HepG2 (cell line): ENCODE measurements around the gene VPS29. TPM values are rescaled to one million over a fixed set of nuclear protein-coding genes. Genes with fewer than 3 reads are reported as not detected.
"Not testable (repeated sequence)": the region's sequence is repeated elsewhere in the genome, so short reads cannot be mapped to it uniquely, and the experiment has no call there.

Experiments
- ATAC-seq: fragments of 200-7000 bp; cut with Tn5 transposase; 3 replicates; pipeline ENCODE4 v1.9.1; 2020; ENCODE audit warnings: mild to moderate bottlenecking, moderate library complexity
- BruUV-seq: library from RNA; stranded (reverse); fragments of 400-500 nt; replicated peaks from 2 replicates; lab custom pipeline; 2021; lab: Mats Ljungman, UMichigan
- CTCF ChIA-PET: fragments of 300-600 bp; formaldehyde crosslinking; extraction: SDS; loops from one replicate; lab custom pipeline; 2021; ENCODE audit warnings: low total read pairs, inconsistent platforms, low intra/inter-chr PET ratio; lab: Yijun Ruan, JAX
- POLR2A ChIA-PET: fragments of 350-600 bp; sonication (Branson Sonifier 250); formaldehyde crosslinking; loops from one replicate; lab custom pipeline; 2020; ENCODE audit warnings: antibody characterized with exemption, inconsistent platforms; lab: Yijun Ruan, JAX
- DNase-seq: peaks from one replicate; pipeline ENCODE4 v3.0.0-alpha.2; 2015; ENCODE audit warnings: low spot score
- FAIRE-seq: peaks from 3 replicates; lab custom pipeline; 2011; peaks lifted over from hg19 to GRCh38; lab: Jason Lieb, UNC
- H2AFZ ChIP-seq: one replicate; pipeline ENCODE4 v1.6.1; 2011; ENCODE audit warnings: low read length, inconsistent platforms
- H3K27ac ChIP-seq: fragments of 300-600 bp; 3 replicates; pipeline ENCODE4 v1.8.0; 2011; ENCODE audit warnings: mixed run types, mild to moderate bottlenecking, mixed read lengths, low read length, inconsistent platforms; ENCODE audit not compliant: insufficient read depth; ENCODE audit errors: extremely low read length
- H3K27me3 ChIP-seq, 2 experiments: fragments of 200-600 bp in 1 of 2; 2 replicates in 1 of 2; 3 replicates in 1 of 2; pipeline versions ENCODE4 v1.6.0 to v1.8.0; 2011; ENCODE audit warnings: low read length in 2 of 2, mild to moderate bottlenecking in 2 of 2, moderate library complexity in 2 of 2, inconsistent platforms in 1 of 2; ENCODE audit not compliant: insufficient read depth in 2 of 2, control insufficient read depth in 1 of 2
- H3K36me3 ChIP-seq, 2 experiments: fragments of 200-600 bp in 1 of 2; replicated peaks in 1 of 2; 2 replicates in 1 of 2; 3 replicates in 1 of 2; pipeline versions ENCODE4 v1.5.1 to v1.8.0; 2011; ENCODE audit warnings: low read length in 2 of 2, inconsistent platforms in 1 of 2; ENCODE audit not compliant: insufficient read depth in 2 of 2, control insufficient read depth in 1 of 2
- H3K4me1 ChIP-seq: 2 replicates; pipeline ENCODE4 v1.5.1; 2012; ENCODE audit warnings: low read length, inconsistent platforms; ENCODE audit not compliant: insufficient read depth
- H3K4me2 ChIP-seq: 2 replicates; pipeline ENCODE4 v1.6.0; 2011; ENCODE audit warnings: low read depth, low read length, inconsistent platforms
- H3K4me3 ChIP-seq, 3 experiments: fragments of 200-600 bp in 1 of 3; sonication (generic), shearing (Covaris generic) in 1 of 3; replicated peaks in 1 of 3; 2 replicates each; pipeline ENCODE4 v1.5.1; 2011 to 2016; ENCODE audit warnings: low read length in 3 of 3, inconsistent platforms in 2 of 3, low read depth in 2 of 3, mild to moderate bottlenecking in 2 of 3, control low read depth in 1 of 3, mixed read lengths in 1 of 3; ENCODE audit not compliant: insufficient read depth in 1 of 3
- H3K79me2 ChIP-seq: one replicate; pipeline ENCODE4 v1.6.1; 2011; ENCODE audit warnings: low read length, inconsistent platforms; ENCODE audit not compliant: insufficient read depth
- H3K9ac ChIP-seq: 2 replicates; pipeline ENCODE4 v1.6.0; 2011; ENCODE audit warnings: mild to moderate bottlenecking, low read depth, low read length, inconsistent platforms; ENCODE audit not compliant: insufficient read depth
- H3K9me3 ChIP-seq: 2 replicates; pipeline ENCODE4 v1.5.1; 2012; ENCODE audit warnings: mild to moderate bottlenecking, low read length
- H4K20me1 ChIP-seq: 2 replicates; pipeline ENCODE4 v1.6.0; 2011; ENCODE audit warnings: inconsistent platforms, mild to moderate bottlenecking, low read length, moderate library complexity; ENCODE audit not compliant: insufficient read depth
- DNMT1 ChIP-seq: sonication (generic); formaldehyde crosslinking; IDR thresholded peaks from 2 replicates; pipeline ENCODE4 v1.5.1; 2020; ENCODE audit warnings: mild to moderate bottlenecking, missing genetic modification reagents
- ELK4 ChIP-seq: sonication (generic); formaldehyde crosslinking; IDR thresholded peaks from 2 replicates; pipeline ENCODE4 v1.9.0; 2021; ENCODE audit warnings: missing genetic modification reagents, borderline replicate concordance
- FOXK2 ChIP-seq: fragments of 450-650 bp; IDR thresholded peaks from 2 replicates; pipeline ENCODE4 v1.6.1; 2016
- GATAD2A ChIP-seq: IDR thresholded peaks from 2 replicates; pipeline ENCODE4 v1.6.1; 2016
- GTF2F1 ChIP-seq: fragments of 150-350 bp; IDR thresholded peaks from 2 replicates; pipeline ENCODE4 v1.6.1; 2014; ENCODE audit warnings: low read length
- IRX3 ChIP-seq: sonication (generic); formaldehyde crosslinking; IDR thresholded peaks from 2 replicates; pipeline ENCODE4 v1.8.1; 2023; ENCODE audit warnings: mild to moderate bottlenecking, low read depth, missing genetic modification reagents, borderline replicate concordance
- RELA ChIP-seq: sonication (generic); formaldehyde crosslinking; IDR thresholded peaks from 2 replicates; pipeline ENCODE4 v1.4.0; 2020; ENCODE audit warnings: missing genetic modification reagents
- SOX6 ChIP-seq, 2 experiments: fragments of 450-650 bp in 1 of 2; sonication (generic) in 1 of 2; formaldehyde crosslinking in 1 of 2; IDR thresholded peaks; 2 replicates each; pipeline versions ENCODE4 v1.4.0 to v1.6.1; 2017 to 2020; ENCODE audit warnings: antibody characterized with exemption in 1 of 2, mild to moderate bottlenecking in 1 of 2, missing genetic modification reagents in 1 of 2
- ZNF274 ChIP-seq: sonication (generic); formaldehyde crosslinking; IDR thresholded peaks from 2 replicates; pipeline ENCODE4 v1.5.1; 2020; ENCODE audit warnings: mild to moderate bottlenecking, missing genetic modification reagents
- ZNF430 ChIP-seq: sonication (generic); formaldehyde crosslinking; IDR thresholded peaks from 2 replicates; pipeline ENCODE4 v1.9.0; 2021; ENCODE audit warnings: mild to moderate bottlenecking, missing genetic modification reagents
- ZNF503 ChIP-seq: sonication (generic); formaldehyde crosslinking; IDR thresholded peaks from 2 replicates; pipeline ENCODE4 v1.4.0; 2020; ENCODE audit warnings: missing genetic modification reagents
- WGBS: methylation state at CpG from one replicate; pipeline ENCODE4 v1.1.6; 2017; ENCODE audit warnings: low lambda C conversion rate; 5-methylcytosine and 5-hydroxymethylcytosine counted together
- in situ Hi-C: cut with HindIII; loops from 2 replicates; pipeline ENCODE4 v1.10.0; 2017; ENCODE audit warnings: low pct_unique_long_range_greater_than_20kb; ENCODE audit not compliant: extremely low pct_ligation_motif_present
- intact Hi-C: fragments of 100-400 bp; cut with micrococcal nuclease; formaldehyde crosslinking; loops from one replicate; pipeline ENCODE4 v1.10.0; 2022; ENCODE audit not compliant: unreplicated experiment
- polyA plus RNA-seq, 8 experiments: library from polyadenylated mRNA; depleted of rRNA in 3 of 8; stranded (reverse) in 7 of 8; unstranded in 1 of 8; fragments of >200 nt; fragmentation: Illumina TruSeq in 4 of 8; extraction: Trizol in 4 of 8; gene quantifications; 2 replicates each; pipeline versions ENCODE4 v1.2.1 to v1.2.3, GENCODE V29; 2011 to 2016; ENCODE audit warnings: low read depth in 4 of 8, missing spikeins in 1 of 8, mixed read lengths in 1 of 8; ENCODE audit not compliant: insufficient read depth in 1 of 8
- total RNA-seq, 5 experiments: library from RNA; depleted of rRNA; stranded (reverse); fragments of >200 nt; fragmentation: Illumina TruSeq; extraction: Trizol; gene quantifications; 2 replicates each; pipeline ENCODE4 v1.2.3, GENCODE V29; 2016; ENCODE audit warnings: low read depth in 1 of 5

Gene VPS29
- total and polyA plus RNA-seq, 2 of the 13 experiments (the other 11 are each of a cell fraction or from before 2014, with no cell fraction given): 107 to 114 TPM

GRCh38 chr12:110546339-110546738 lies 44.4 kb upstream of the VPS29 start:
- in situ Hi-C loops (no loop called here), intact Hi-C loops (loop anchor here (5.0 kb wide), 1 partner anchor 94 kb away; the partner anchor contains the start of gene ARPC3)
- WGBS: 96% methylated on average over 3 of the region's 3 CpGs
- Histone ChIP-seq H4K20me1 (no peaks in the 10 kb centered on the region), H3K4me1 (no peaks in the 10 kb centered on the region), H3K9me3 (no peaks in the 10 kb centered on the region), H3K27me3 (no peaks in the 10 kb centered on the region), H2AFZ (no peak overlapping the region), H3K27ac (no peak overlapping the region), H3K4me2 (no peak overlapping the region), H3K9ac (no peak overlapping the region), H3K36me3 (peaks cover 8 to 66% of the 10 kb centered on the region in 2 experiments), H3K4me3 (no peak overlapping the region), H3K79me2 (peaks cover 2% of the 10 kb centered on the region)
- no TSS peak for BruUV-seq
- ATAC-seq (no peak), DNase-seq (no peak)
- CTCF ChIA-PET: no interaction called here
- TF ChIP-seq GTF2F1 (no peak), ELK4 (no peak)
- TF ChIP-seq, all 625 proteins: peak for 0
- no peak for FAIRE-seq
- POLR2A ChIA-PET: no interaction called here

- Histone ChIP-seq H3K27me3 (no peaks in the 10 kb centered on the region), H3K9ac (no peak overlapping the region), H2AFZ (no peak overlapping the region), H3K36me3 (peaks cover 8 to 62% of the 10 kb centered on the region in 2 experiments), H3K4me1 (no peaks in the 10 kb centered on the region), H3K27ac (no peak overlapping the region), H3K4me2 (no peak overlapping the region), H3K79me2 (peaks cover 2% of the 10 kb centered on the region)
- intact Hi-C loops: loop anchor here (5.0 kb wide), 1 partner anchor 94 kb away; the partner anchor contains the start of gene ARPC3
- WGBS: 95% methylated on average over 10 of the region's 10 CpGs
- POLR2A ChIA-PET: no interaction called here
- BruUV-seq: no TSS peak
- no peak for DNase-seq
- TF ChIP-seq FOXK2: no peak
- TF ChIP-seq SOX6 (IDR thresholded peaks at IDR 0.05): no peak
- TF ChIP-seq SOX6 (CRISPR knock-in tag; IDR thresholded peaks at IDR 0.05): no peak
- no peak for TF ChIP-seq ZNF274
- TF ChIP-seq ZNF430 (CRISPR knock-in tag): no peak
- no peak for TF ChIP-seq ZNF503 (CRISPR knock-in tag)
- no peak for TF ChIP-seq DNMT1 (CRISPR knock-in tag)
- no peak for TF ChIP-seq RELA (CRISPR knock-in tag)
- no peak for TF ChIP-seq IRX3 (CRISPR knock-in tag)
- no peak for TF ChIP-seq GATAD2A
- TF ChIP-seq, all 625 proteins: peak for 0
- no peak for ATAC-seq
- Histone ChIP-seq H3K9me3 (no peaks in the 10 kb centered on the region), H3K4me3 (no peak overlapping the region), H4K20me1 (no peaks in the 10 kb centered on the region)
- no peak for FAIRE-seq
- in situ Hi-C loops: no loop called here
- CTCF ChIA-PET: no interaction called here
Observed at GRCh38 chr12:110545812-110546211, 43.9 kb upstream of the VPS29 start.

- H3K9me3 ChIP-seq, DNase-seq, FAIRE-seq, BruUV-seq, H3K9ac ChIP-seq, in situ Hi-C loops, H3K27me3 ChIP-seq, H3K4me1 ChIP-seq, H3K4me2 ChIP-seq, CTCF ChIA-PET, H4K20me1 ChIP-seq, POLR2A ChIA-PET, ATAC-seq, H3K79me2 ChIP-seq, H3K27ac ChIP-seq, H3K4me3 ChIP-seq, H2AFZ ChIP-seq: not testable (repeated sequence)
- H3K36me3 ChIP-seq: peaks cover 8 to 56% of the 10 kb centered on the region in 2 experiments
- intact Hi-C loops: loop anchor here (5.0 kb wide), 1 partner anchor 93 kb away; the partner anchor contains the start of gene ARPC3
- WGBS: 98% methylated on average over 4 of the region's 4 CpGs
Observed at GRCh38 chr12:110545259-110545658, 43.3 kb upstream of the VPS29 start.
